Lower lobe of right lung (tissue), 2 donors: Measurements from ENCODE around the gene PBX4. TPM values are rescaled to one million over a fixed set of nuclear protein-coding genes. Genes with fewer than 3 reads are reported as not detected.

Experiments
- ATAC-seq, 2 donors: fragments of 200-7000 bp; cut with Tn5 transposase; one replicate each; pipeline ENCODE4 v1.9.1; 2020 to 2022; ENCODE audit warnings: mild to moderate bottlenecking in 2 of 2, moderate library complexity in 2 of 2
- DNase-seq: peaks from one replicate; pipeline ENCODE4 v3.0.0-alpha.2; 2020
- H3K27ac ChIP-seq: fragments of 200-600 bp; one replicate; pipeline ENCODE4 v1.8.0; 2022
- H3K27me3 ChIP-seq: fragments of 200-600 bp; one replicate; pipeline ENCODE4 v1.8.0; 2022; ENCODE audit warnings: low read depth
- H3K36me3 ChIP-seq: fragments of 200-600 bp; one replicate; pipeline ENCODE4 v1.8.0; 2022; ENCODE audit warnings: mild to moderate bottlenecking
- H3K4me1 ChIP-seq: fragments of 200-600 bp; one replicate; pipeline ENCODE4 v1.8.0; 2022
- H3K4me3 ChIP-seq: fragments of 200-600 bp; one replicate; pipeline ENCODE4 v1.8.0; 2022; ENCODE audit warnings: mild to moderate bottlenecking
- H3K9me3 ChIP-seq: fragments of 200-600 bp; one replicate; pipeline ENCODE4 v1.8.0; 2022
- intact Hi-C: fragments of 100-400 bp; cut with DNase I; formaldehyde crosslinking; loops from one replicate; pipeline ENCODE4 v1.11.0; 2022
- total RNA-seq: library from RNA; stranded (reverse); fragmentation: NEBNext Ultra II Directional; extraction: Animal tissue kit (Norgen Biotek cat#: 25700); gene quantifications from one replicate; pipeline ENCODE4 v1.2.1, GENCODE V29; 2021
- TF ChIP-seq, protein P1 (sequence below): fragments of 200-600 bp; IDR thresholded peaks from one replicate; pipeline ENCODE4 v1.8.0; 2022; ENCODE audit warnings: antibody characterized with exemption, mild to moderate bottlenecking
- donor health status: DM: no; HTN: yes; CAD: no; lungs with severe emphysema.

The PBX4 gene
- total RNA-seq, 1 donor from 2014 or later: 3.7 TPM

DNA sequence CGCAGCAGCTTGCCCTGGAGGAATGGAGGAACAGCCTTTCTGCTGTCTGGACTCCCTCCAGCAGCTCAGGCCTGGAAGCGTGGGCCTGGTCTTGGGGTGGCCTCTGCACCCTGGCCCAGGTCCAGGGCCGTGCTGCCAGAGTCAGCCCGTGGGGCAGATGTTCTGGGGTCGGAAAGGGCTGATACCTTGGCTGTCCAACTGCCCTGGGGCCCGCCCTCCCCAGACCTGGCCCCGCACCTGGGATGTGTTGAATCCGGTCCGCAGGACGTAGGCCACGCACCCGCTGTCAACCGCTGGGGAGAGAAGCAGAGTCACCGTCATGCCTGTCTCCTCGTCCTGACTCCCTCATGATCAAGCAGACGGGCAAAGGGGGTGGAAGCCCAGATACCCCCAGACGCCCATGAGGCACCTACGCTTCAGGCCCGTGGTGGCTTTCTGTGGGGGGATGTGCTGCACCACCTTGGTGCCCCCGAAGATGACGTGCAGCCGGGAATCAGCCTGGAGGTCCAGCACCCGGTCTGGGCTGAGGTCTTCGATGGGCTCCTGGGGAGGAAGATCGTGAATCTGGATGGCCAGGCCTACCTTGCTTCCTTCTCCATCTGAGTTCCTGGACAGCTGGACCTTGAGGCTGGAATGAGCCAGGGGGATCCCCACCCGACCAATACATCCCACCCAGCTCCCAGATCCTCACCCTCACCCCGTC lies 37.3 kb upstream of the PBX4 start:
- ATAC-seq (no peak), DNase-seq (no peak)
- intact Hi-C loops: no loop called here
- no peaks in the 10 kb centered on the region for H3K27me3 ChIP-seq
- no peak overlapping the region for H3K27ac ChIP-seq
- TF ChIP-seq, protein P1, sequence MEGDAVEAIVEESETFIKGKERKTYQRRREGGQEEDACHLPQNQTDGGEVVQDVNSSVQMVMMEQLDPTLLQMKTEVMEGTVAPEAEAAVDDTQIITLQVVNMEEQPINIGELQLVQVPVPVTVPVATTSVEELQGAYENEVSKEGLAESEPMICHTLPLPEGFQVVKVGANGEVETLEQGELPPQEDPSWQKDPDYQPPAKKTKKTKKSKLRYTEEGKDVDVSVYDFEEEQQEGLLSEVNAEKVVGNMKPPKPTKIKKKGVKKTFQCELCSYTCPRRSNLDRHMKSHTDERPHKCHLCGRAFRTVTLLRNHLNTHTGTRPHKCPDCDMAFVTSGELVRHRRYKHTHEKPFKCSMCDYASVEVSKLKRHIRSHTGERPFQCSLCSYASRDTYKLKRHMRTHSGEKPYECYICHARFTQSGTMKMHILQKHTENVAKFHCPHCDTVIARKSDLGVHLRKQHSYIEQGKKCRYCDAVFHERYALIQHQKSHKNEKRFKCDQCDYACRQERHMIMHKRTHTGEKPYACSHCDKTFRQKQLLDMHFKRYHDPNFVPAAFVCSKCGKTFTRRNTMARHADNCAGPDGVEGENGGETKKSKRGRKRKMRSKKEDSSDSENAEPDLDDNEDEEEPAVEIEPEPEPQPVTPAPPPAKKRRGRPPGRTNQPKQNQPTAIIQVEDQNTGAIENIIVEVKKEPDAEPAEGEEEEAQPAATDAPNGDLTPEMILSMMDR: no peak
- peaks cover 95% of the 10 kb centered on the region for H3K36me3 ChIP-seq
- H3K4me1 ChIP-seq: no peaks in the 10 kb centered on the region
- no peaks in the 10 kb centered on the region for H3K9me3 ChIP-seq
- H3K4me3 ChIP-seq: no peak overlapping the region

DNA sequence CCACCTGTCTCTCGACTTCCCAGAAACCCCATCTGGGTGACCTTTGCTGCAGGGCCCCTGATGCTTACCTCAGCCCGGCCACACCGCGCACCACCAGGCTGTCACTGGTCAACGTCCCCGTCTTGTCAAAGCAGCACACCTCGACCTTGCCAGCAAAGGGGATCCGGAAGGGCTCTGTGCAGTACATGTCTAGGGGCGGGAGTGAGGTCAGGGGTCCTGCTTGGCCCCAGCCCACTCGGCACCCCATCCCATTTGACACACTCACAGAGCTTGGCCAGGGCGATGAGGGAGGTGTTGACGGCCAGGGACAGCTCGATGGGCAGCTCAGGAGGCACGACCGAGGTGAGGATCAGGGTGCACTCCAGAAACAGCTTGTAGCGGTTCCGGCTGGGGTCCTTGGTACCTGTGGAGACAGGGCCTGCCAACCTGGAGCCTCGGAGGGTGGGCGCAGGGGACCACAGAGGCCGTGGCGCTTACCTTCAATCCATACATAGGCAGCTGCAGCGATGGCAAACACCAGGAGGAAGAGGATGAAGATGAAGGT lies 36.6 kb upstream of the PBX4 start:
- TF ChIP-seq, protein P1: no peak
- Histone ChIP-seq H3K4me3 (no peak overlapping the region), H3K4me1 (no peaks in the 10 kb centered on the region), H3K27me3 (no peaks in the 10 kb centered on the region), H3K27ac (no peak overlapping the region), H3K9me3 (no peaks in the 10 kb centered on the region), H3K36me3 (peaks cover 100% of the 10 kb centered on the region)
- DNase-seq (no peak), ATAC-seq (no peak)
- intact Hi-C loops: no loop called here

DNA sequence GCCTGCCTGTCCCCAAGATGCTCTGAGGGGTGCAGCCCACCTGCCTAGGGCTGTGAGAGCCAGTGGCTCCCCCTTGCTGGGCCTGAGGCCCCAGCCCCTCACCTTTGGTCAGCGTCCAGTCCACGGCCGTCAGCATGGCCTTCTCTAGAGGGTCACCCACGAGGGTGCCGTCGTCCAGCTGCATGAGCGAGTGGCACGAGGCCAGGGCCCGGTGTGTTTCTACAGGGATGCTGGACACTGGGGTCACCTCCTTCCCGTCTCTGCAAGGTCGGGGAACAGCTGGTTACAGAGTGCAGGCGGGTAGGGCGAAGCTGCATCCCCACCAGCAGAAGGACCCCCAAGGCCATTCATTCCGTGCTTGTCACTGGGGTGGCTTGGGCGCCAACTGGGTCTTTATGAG lies 36.0 kb upstream of the PBX4 start:
- no peak overlapping the region for H3K4me3 ChIP-seq
- TF ChIP-seq, protein P1: no peak
- H3K36me3 ChIP-seq: peaks cover 100% of the 10 kb centered on the region
- intact Hi-C loops: no loop called here
- no peaks in the 10 kb centered on the region for H3K9me3 ChIP-seq
- ATAC-seq (no peak), DNase-seq (no peak)
- no peaks in the 10 kb centered on the region for H3K27me3 ChIP-seq
- no peaks in the 10 kb centered on the region for H3K4me1 ChIP-seq
- H3K27ac ChIP-seq: no peak overlapping the region

DNA sequence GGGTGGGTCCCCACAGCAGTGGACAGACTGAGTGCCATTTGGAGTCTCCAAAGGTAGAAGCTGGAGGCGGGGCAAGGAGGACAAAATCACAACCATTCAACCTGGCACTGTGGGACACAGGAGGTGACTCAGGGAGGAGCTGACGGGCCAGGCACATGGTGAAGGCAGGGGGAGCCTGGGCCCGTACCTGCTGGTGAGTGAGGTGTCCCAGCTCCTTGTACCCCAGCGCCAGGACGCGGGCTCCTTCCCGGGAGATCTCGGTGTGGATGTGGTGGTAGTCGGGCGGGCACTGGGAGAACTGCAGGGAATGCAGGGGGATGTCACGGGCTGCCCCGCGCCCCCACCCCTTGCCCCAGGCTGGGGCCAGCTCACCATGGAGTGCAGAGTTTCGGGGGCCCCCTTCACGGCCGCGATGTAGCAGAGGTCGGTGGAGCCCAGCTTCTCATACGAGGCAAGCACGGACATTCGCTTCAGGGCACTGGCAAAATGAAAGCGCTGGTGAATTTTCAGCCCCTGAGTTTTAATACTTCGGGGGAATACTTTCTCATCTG lies 35.2 kb upstream of the PBX4 start:
- Histone ChIP-seq H3K9me3 (no peaks in the 10 kb centered on the region), H3K4me3 (no peak overlapping the region), H3K4me1 (no peaks in the 10 kb centered on the region), H3K27me3 (no peaks in the 10 kb centered on the region), H3K27ac (no peak overlapping the region), H3K36me3 (peaks cover 100% of the 10 kb centered on the region)
- intact Hi-C loops: no loop called here
- no peak for ATAC-seq
- no peak for DNase-seq
- TF ChIP-seq, protein P1: no peak

DNA sequence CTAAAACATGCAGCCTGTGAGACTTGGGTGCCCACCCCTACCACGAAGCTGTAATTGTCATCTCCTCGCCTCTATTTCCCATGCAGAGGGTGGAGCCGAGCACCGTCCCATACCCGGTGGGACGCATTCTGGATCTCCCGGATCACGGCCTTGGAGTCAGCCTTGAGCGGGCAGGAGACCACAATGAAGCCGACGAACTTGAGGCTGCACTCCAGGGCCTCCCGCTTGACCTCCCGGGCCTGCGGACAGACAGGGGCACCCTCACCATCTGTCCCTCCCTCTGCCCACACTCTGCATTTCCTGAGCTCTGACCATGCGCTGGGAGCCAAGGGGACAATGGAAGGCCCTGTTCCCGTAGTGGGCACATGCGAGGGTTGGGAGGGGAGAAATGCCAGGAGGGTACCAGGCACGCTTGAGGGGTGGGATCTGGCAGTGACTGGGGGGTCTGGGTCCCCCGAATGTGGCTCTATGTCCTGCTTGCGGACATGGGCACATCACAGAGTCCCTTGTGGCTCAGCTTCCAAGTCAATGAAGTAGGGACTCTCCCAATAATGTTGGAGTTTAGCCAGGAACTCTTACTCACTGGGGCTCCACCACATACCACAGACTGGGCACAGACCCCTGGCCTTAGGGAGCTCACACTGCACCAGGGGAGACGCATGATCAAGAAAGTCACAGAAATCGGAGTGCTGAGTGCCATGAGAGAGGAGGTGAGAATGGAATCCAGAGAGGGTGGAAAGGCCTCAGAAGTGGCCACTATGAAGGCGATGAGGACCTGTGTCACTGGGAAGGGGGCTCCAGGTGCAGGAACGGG lies 34.2 kb upstream of the PBX4 start:
- Histone ChIP-seq H3K9me3 (no peaks in the 10 kb centered on the region), H3K27ac (no peak overlapping the region), H3K27me3 (no peaks in the 10 kb centered on the region), H3K4me1 (no peaks in the 10 kb centered on the region), H3K4me3 (no peak overlapping the region), H3K36me3 (peaks cover 100% of the 10 kb centered on the region)
- ATAC-seq (no peak), DNase-seq (no peak)
- TF ChIP-seq, protein P1: no peak
- intact Hi-C loops: no loop called here
